ENCODE results near the gene TAF4.

The TAF4 gene

DNA sequence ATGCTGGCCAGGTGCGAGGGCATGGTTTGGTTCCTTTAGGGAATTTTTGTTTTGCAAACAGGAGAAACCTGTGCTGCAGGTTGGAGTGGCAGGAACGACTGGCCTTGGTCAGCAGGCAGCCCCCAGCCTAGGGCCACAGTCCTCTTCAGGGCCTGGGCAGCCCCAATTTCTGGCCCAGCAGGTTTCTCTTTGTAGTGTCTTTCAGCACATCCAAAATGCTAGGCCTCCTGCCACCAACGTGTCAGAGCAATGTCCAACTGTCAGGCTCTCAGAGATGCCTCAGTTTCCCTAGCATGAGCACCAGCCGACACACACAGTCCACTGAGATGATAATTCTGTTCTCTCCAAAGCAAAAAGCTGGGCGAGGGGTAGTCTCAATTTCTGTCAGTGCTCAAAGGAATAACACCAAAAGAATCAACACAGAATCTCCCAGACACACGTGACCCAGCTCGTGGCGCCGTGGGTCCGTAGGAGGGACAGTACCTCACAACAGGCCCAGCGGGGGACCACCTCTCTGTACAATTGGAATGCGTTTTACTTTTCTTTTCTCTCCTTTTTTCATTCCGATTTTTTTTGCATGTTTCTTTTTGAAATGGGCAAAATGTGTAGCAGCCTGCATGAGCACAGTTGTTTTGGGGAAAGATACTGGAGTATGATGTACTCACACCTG, 125.9 kb downstream of the TAF4 start:
- DNase-seq (ENCODE audit: low read depth) = no peak
- TF ChIP-seq, protein P1, sequence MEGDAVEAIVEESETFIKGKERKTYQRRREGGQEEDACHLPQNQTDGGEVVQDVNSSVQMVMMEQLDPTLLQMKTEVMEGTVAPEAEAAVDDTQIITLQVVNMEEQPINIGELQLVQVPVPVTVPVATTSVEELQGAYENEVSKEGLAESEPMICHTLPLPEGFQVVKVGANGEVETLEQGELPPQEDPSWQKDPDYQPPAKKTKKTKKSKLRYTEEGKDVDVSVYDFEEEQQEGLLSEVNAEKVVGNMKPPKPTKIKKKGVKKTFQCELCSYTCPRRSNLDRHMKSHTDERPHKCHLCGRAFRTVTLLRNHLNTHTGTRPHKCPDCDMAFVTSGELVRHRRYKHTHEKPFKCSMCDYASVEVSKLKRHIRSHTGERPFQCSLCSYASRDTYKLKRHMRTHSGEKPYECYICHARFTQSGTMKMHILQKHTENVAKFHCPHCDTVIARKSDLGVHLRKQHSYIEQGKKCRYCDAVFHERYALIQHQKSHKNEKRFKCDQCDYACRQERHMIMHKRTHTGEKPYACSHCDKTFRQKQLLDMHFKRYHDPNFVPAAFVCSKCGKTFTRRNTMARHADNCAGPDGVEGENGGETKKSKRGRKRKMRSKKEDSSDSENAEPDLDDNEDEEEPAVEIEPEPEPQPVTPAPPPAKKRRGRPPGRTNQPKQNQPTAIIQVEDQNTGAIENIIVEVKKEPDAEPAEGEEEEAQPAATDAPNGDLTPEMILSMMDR (IDR thresholded peaks at IDR 0.05; ENCODE audit: low read depth, low read length, missing control alignments) = no peak
- H3K4me3 ChIP-seq (ENCODE audit: low read depth, low read length) = no peak overlapping the region

DNA sequence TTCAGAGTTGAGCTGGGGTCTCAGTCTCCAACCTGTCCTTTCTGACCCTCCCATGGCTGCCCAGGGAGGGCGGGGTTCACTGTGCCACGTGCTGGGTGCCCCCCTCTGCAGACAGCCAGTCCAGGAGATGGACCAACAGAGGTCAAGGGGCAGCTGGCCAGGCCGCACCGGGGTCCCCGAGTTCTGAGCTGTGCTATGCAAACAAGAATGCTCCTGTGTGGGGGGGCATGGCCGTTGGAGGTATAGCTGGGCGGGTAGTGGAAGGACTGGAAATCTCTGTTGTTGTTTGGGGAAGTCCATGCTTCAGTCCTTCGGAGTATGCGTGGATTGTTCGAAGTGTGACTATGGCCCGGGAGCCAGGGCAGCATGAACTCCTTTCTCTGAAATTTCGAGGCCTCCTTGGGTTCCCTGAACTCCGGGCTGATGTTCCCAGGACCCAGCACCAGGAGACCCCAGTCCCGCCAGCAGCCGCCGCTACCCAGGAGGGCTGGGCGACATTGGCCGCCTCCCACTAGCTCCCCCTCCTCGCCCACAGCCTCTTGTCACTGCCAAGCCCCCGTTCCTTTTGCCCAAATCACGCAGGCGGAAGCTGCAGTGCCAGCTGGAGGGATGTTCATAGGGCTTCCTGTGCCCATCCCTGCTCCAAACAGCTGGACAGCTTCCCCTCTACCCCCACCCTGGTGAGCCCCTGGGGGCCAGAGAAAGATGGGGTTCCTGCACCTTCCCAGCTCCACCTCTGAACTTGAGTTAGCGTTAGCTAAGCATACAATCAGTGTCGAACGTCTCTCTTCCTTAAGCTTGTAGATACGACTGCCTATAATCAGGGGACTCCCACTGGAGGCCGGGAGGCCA, 126.6 kb downstream of the TAF4 start:
- no peak overlapping the region for H3K4me3 ChIP-seq (ENCODE audit: low read depth, low read length)
- TF ChIP-seq, protein P1 (IDR thresholded peaks at IDR 0.05; ENCODE audit: low read depth, low read length, missing control alignments) = no peak
- DNase-seq (ENCODE audit: low read depth) = no peak

DNA sequence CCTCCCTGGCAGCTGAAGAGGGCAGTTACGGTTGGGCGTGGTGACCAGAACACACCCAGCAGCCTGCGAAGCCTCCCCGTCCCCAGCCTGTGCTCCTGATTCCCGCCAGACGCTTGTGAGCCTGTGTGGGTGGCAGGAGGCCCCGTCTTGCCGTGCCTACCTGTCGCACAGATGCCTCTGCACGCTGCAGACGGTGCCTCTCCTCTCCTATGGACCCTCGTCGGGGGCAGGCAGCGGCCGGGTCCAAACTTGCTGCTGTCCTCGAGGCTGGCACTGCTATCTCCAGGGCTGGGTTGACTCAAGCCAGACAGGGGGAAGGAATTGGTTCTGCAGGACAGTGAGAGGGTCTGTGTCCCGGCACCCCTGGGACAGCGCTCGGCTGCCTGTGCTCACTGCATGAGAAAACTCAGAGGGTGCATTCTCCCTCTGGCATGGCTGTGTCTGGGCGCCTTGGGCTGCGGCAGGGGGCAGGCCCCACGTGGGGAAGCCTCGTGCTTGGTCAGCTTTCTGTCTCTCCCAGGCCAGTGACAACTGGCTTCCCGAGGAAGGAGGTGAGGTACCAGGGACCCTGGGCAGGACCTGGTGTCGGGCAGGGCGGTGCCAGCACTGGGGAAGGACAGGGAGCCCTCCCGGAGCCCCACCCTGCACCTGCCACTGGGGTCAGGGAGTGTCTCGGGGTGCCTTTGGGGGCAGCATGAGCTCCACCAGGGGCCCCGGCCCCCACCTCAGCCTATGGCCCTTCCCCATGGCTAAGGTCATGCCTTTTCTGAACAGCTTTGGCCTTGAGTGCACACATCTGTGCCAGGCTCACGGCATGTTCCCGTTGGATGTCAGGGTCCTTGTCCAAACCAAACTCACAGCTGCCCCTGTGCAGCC, 127.5 kb downstream of the TAF4 start:
- no peak for DNase-seq (ENCODE audit: low read depth)
- H3K4me3 ChIP-seq (ENCODE audit: low read depth, low read length) = no peak overlapping the region
- TF ChIP-seq, protein P1 (IDR thresholded peaks at IDR 0.05; ENCODE audit: low read depth, low read length, missing control alignments) = no peak

DNA sequence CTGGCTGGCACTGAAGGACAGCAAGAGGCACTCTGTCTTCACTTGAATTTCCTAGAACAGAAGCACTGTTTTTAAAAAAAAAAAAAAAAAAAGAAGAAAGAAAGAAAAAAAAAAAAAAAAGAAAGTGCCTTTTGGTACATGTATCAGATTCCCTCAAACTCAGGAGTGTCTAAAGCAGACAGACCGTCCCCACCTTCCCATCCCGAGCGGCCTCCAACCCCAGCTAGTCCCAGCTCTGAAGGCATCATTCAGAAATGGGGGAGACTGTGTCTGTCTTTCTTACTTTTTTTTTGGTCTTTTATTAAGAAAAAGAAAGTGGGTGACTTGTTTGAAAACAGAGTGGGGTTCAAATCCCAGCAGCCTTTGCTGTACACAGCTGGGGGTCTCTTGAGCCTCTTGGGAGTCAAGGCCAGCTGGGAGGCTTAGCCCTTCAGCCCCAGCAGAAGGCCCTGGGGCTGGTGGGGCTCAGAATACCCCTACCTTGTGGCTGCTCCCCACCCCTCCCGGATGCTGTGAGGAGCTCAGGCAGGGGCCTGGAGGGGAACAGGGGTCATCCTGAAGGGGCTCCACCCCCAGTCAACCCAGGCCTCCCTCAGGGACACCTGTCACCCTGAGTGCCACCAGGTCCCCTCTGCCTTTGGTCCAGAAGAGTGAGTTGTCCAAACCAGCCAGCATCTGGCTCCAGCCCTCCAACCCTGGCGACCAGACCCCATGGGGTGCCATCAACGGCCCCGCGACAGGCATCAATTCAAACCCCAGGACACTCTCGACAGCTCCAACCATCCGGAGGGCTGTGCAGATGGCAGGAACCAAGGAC, 128.3 kb downstream of the TAF4 start:
- H3K4me3 ChIP-seq (ENCODE audit: low read depth, low read length) = no peak overlapping the region
- no peak for DNase-seq (ENCODE audit: low read depth)
- TF ChIP-seq, protein P1 (IDR thresholded peaks at IDR 0.05; ENCODE audit: low read depth, low read length, missing control alignments) = no peak

DNA sequence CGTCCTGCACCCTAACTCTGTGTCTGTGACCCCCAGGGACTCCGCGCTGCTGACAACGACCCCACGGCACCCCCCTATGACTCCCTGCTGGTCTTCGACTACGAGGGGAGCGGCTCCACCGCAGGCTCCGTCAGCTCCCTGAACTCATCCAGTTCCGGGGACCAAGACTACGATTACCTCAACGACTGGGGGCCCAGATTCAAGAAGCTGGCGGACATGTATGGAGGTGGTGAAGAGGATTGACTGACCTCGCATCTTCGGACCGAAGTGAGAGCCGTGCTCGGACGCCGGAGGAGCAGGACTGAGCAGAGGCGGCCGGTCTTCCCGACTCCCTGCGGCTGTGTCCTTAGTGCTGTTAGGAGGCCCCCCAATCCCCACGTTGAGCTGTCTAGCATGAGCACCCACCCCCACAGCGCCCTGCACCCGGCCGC, 129.0 kb downstream of the TAF4 start:
- no peak overlapping the region for H3K4me3 ChIP-seq (ENCODE audit: low read depth, low read length)
- TF ChIP-seq, protein P1 (IDR thresholded peaks at IDR 0.05; ENCODE audit: low read depth, low read length, missing control alignments) = no peak
- no peak for DNase-seq (ENCODE audit: low read depth)

Data from GM12864 (cell line).